Lung (tissue), 12 donors: ENCODE measurements around the gene PHACTR3. TPM values are rescaled to one million over a fixed set of nuclear protein-coding genes. Genes with fewer than 3 reads are reported as not detected.

Experiments used
- ATAC-seq: fragments of 200-7000 bp; cut with Tn5 transposase; one replicate; pipeline ENCODE4 v1.9.1; 2020; ENCODE audit warnings: moderate number of reproducible peaks; ENCODE audit not compliant: insufficient read depth, low FRiP score
- DNase-seq, 3 donors: peaks; one replicate each; pipeline ENCODE4 v3.0.0-alpha.2; 2013 to 2017
- H3K27ac ChIP-seq, 2 donors: one replicate each; pipeline ENCODE4 v1.5.1; 2013; ENCODE audit warnings: mild to moderate bottlenecking in 2 of 2, moderate library complexity in 2 of 2, control low read depth in 1 of 2, inconsistent platforms in 1 of 2, low read depth in 1 of 2, low read length in 1 of 2
- H3K27me3 ChIP-seq, 3 donors: one replicate each; pipeline ENCODE4 v1.5.1; 2013; ENCODE audit warnings: low read length in 2 of 3; ENCODE audit not compliant: control insufficient read depth in 3 of 3, insufficient read depth in 3 of 3
- H3K36me3 ChIP-seq, 4 donors: one replicate each; pipeline ENCODE4 v1.5.1; 2013; ENCODE audit warnings: low read length in 4 of 4, mild to moderate bottlenecking in 1 of 4, moderate library complexity in 1 of 4; ENCODE audit not compliant: control insufficient read depth in 4 of 4, insufficient read depth in 4 of 4
- H3K4me1 ChIP-seq, 5 donors: one replicate each; pipeline ENCODE4 v1.5.1; 2013; ENCODE audit warnings: low read length in 5 of 5, mild to moderate bottlenecking in 2 of 5, moderate library complexity in 1 of 5; ENCODE audit not compliant: control insufficient read depth in 5 of 5, insufficient read depth in 5 of 5
- H3K4me3 ChIP-seq: one replicate; pipeline ENCODE4 v1.5.1; 2013; ENCODE audit warnings: mild to moderate bottlenecking, control low read depth, moderate library complexity
- H3K9ac ChIP-seq, 2 donors: one replicate each; pipeline ENCODE4 v1.5.1; 2013; ENCODE audit warnings: low read length in 2 of 2, control low read depth in 1 of 2; ENCODE audit not compliant: insufficient read depth in 1 of 2
- H3K9me3 ChIP-seq, 4 donors: one replicate each; pipeline ENCODE4 v1.5.1; 2013; ENCODE audit warnings: low read length in 3 of 4, mild to moderate bottlenecking in 1 of 4, moderate library complexity in 1 of 4; ENCODE audit not compliant: control insufficient read depth in 4 of 4, insufficient read depth in 3 of 4
- CTCF ChIP-seq: IDR thresholded peaks from 2 replicates; pipeline ENCODE4 v1.5.1; 2012; ENCODE audit warnings: mild to moderate bottlenecking; ENCODE audit errors: control extremely low read depth, extremely low read depth
- WGBS, 2 donors: extraction: QIAGEN DNeasy Blood & Tissue Kit; methylation state at CpG; one replicate each; pipeline ENCODE4 v1.1.7; 2013; 5-methylcytosine and 5-hydroxymethylcytosine counted together
- polyA plus RNA-seq, 2 donors: library from polyadenylated mRNA; stranded (reverse); fragments of 200-250 nt; gene quantifications; one replicate each; pipeline ENCODE4 v1.2.1, GENCODE V29; 2013
- total RNA-seq, 2 donors: library from RNA; depleted of rRNA in 1 of 2; stranded (reverse); fragments of >200 nt in 1 of 2; gene quantifications; one replicate each; pipeline ENCODE4 v1.2.1, GENCODE V29; 2014 to 2021
- donor health status: control.
- donor health status: control.
- donor health status: Bipolar disorder and iron deficiency.
- donor health status: healthy.
- donor health status: DM: yes; HTN: yes; CAD: no.

PHACTR3 gene
- total and polyA plus RNA-seq, 4 donors: 3.8 to 12.0 (median 5.9) TPM

GRCh38 chr20:59736366-59736765 is 132.0 kb downstream of the PHACTR3 start:
- peaks cover 0 to 16% (median 2%) of the 10 kb centered on the region in 3 donors for H3K27me3 ChIP-seq
- no peak for ATAC-seq
- no peaks in the 10 kb centered on the region for H3K36me3 ChIP-seq
- H3K4me1 ChIP-seq: no peaks in the 10 kb centered on the region
- no peak overlapping the region for H3K9ac ChIP-seq
- 77 to 86% methylated on average over 10 of the region's 10 CpGs for whole genome bisulfite sequencing, 2 donors
- H3K27ac ChIP-seq: no peak overlapping the region
- DNase-seq: no peak
- H3K9me3 ChIP-seq: no peaks in the 10 kb centered on the region
- no peak for TF ChIP-seq CTCF
- H3K4me3 ChIP-seq: no peak overlapping the region

GRCh38 chr20:59737073-59737666 is 132.8 kb downstream of the PHACTR3 start:
- H3K27ac ChIP-seq: no peak overlapping the region
- TF ChIP-seq CTCF: no peak
- H3K9ac ChIP-seq: no peak overlapping the region
- no peak for DNase-seq
- no peak for ATAC-seq
- H3K9me3 ChIP-seq: no peaks in the 10 kb centered on the region
- peaks cover 0 to 16% (median 2%) of the 10 kb centered on the region in 3 donors for H3K27me3 ChIP-seq
- H3K4me3 ChIP-seq: no peak overlapping the region
- WGBS, 2 donors: 67 to 74% methylated on average over 16 of the region's 16 CpGs
- H3K36me3 ChIP-seq: no peaks in the 10 kb centered on the region
- H3K4me1 ChIP-seq: no peaks in the 10 kb centered on the region

- H3K9me3 ChIP-seq: no peaks in the 10 kb centered on the region
- no peak for TF ChIP-seq CTCF
- no peak overlapping the region for H3K9ac ChIP-seq
- DNase-seq: no peak
- no peak overlapping the region for H3K27ac ChIP-seq
- H3K4me3 ChIP-seq: no peak overlapping the region
- no peak for ATAC-seq
- 67 to 77% methylated on average over 4 of the region's 4 CpGs for WGBS, 2 donors
- no peaks in the 10 kb centered on the region for H3K4me1 ChIP-seq
- H3K27me3 ChIP-seq: peaks cover 0 to 16% (median 2%) of the 10 kb centered on the region in 3 donors
- no peaks in the 10 kb centered on the region for H3K36me3 ChIP-seq
Observed at GRCh38 chr20:59737816-59738215, 133.5 kb downstream of the PHACTR3 start.

- TF ChIP-seq CTCF: no peak
- H3K27me3 ChIP-seq: peaks cover 0 to 16% (median 2%) of the 10 kb centered on the region in 3 donors
- H3K36me3 ChIP-seq: no peaks in the 10 kb centered on the region
- H3K9ac ChIP-seq: no peak overlapping the region
- H3K9me3 ChIP-seq: no peaks in the 10 kb centered on the region
- DNase-seq: no peak
- no peak overlapping the region for H3K27ac ChIP-seq
- no peaks in the 10 kb centered on the region for H3K4me1 ChIP-seq
- no peak overlapping the region for H3K4me3 ChIP-seq
- no peak for ATAC-seq
- 53 to 68% methylated on average over 4 of the region's 4 CpGs for WGBS, 2 donors
Observed at GRCh38 chr20:59738851-59739250, 134.5 kb downstream of the PHACTR3 start.
